NCI-H2196 treated with DMSO at 0.1 percent for 48 hours (cell line): Measurements from ENCODE around the gene C9.
"Not testable (repeated sequence)": the region's sequence is repeated elsewhere in the genome, so short reads cannot be mapped to it uniquely, and the experiment has no call there.

Experiments
- DNase-seq: peaks from one replicate; lab custom pipeline; 2025; ENCODE audit not compliant: unreplicated experiment; lab: John Stamatoyannopoulos, UW

The C9 gene

GRCh38 chr5:39364367-39364766, at the start of gene C9:
Gene C9 (minus strand): TSS chr5:39364495. CDS start chr5:39364464, 31 bp downstream.
- DNase-seq, result no peak

- DNase-seq, result no peak
Measured at GRCh38 chr5:39413771-39414170, 49.5 kb upstream of the C9 start.

- DNase-seq, result no peak
Measured at GRCh38 chr5:39412721-39413394, 48.6 kb upstream of the C9 start.

GRCh38 chr5:39411985-39412384, 47.7 kb upstream of the C9 start:
- DNase-seq, result no peak

GRCh38 chr5:39411061-39411460, 46.8 kb upstream of the C9 start:
- no peak for DNase-seq

- DNase-seq, result no peak
Measured at GRCh38 chr5:39409033-39409432, 44.7 kb upstream of the C9 start.

GRCh38 chr5:39405083-39405843, 41.0 kb upstream of the C9 start:
- DNase-seq, result no peak

- DNase-seq, result not testable (repeated sequence)
Measured at GRCh38 chr5:39403761-39404160, 39.5 kb upstream of the C9 start.

- not testable (repeated sequence) for DNase-seq
Measured at GRCh38 chr5:39402140-39402539, 37.8 kb upstream of the C9 start.

GRCh38 chr5:39400713-39401578, 36.7 kb upstream of the C9 start:
- DNase-seq, result no peak

GRCh38 chr5:39399135-39400036, 35.1 kb upstream of the C9 start:
- no peak for DNase-seq

- no peak for DNase-seq
Measured at GRCh38 chr5:39396843-39397242, 32.5 kb upstream of the C9 start.

- no peak for DNase-seq
Measured at GRCh38 chr5:39395521-39395920, 31.2 kb upstream of the C9 start.

GRCh38 chr5:39394946-39395345, 30.7 kb upstream of the C9 start:
- DNase-seq, result no peak

GRCh38 chr5:39390945-39391344, 26.6 kb upstream of the C9 start:
- DNase-seq, result no peak

- DNase-seq, result no peak
Measured at GRCh38 chr5:39387293-39387692, 23.0 kb upstream of the C9 start.

- DNase-seq, result no peak
Measured at GRCh38 chr5:39384271-39384670, 20.0 kb upstream of the C9 start.

GRCh38 chr5:39381376-39381775, 17.1 kb upstream of the C9 start:
- DNase-seq, result no peak

- no peak for DNase-seq
Measured at GRCh38 chr5:39379693-39380092, 15.4 kb upstream of the C9 start.

- DNase-seq, result no peak
Measured at GRCh38 chr5:39377613-39378012, 13.3 kb upstream of the C9 start.

- DNase-seq, result no peak
Measured at GRCh38 chr5:39376293-39376714, 12.0 kb upstream of the C9 start.
